Endothelial cell (in vitro differentiated cells): Measurements from ENCODE around the gene LAMTOR2. TPM values are rescaled to one million over a fixed set of nuclear protein-coding genes. Genes with fewer than 3 reads are reported as not detected.

Experiments
- DNase-seq: peaks from one replicate; pipeline ENCODE4 v3.0.0; 2021; ENCODE audit warnings: low spot score
- H3K27ac Mint-ChIP-seq: one replicate; pipeline ENCODE4 v1.8.0; 2021; ENCODE audit warnings: mixed read lengths, inconsistent platforms; ENCODE audit not compliant: unreplicated experiment
- H3K27me3 Mint-ChIP-seq: one replicate; pipeline ENCODE4 v1.8.0; 2021; ENCODE audit warnings: mild to moderate bottlenecking, moderate library complexity, mixed read lengths, inconsistent platforms; ENCODE audit not compliant: unreplicated experiment
- H3K36me3 Mint-ChIP-seq: one replicate; pipeline ENCODE4 v1.8.0; 2021; ENCODE audit warnings: mild to moderate bottlenecking, low read depth, mixed read lengths, inconsistent platforms; ENCODE audit not compliant: unreplicated experiment
- H3K4me1 Mint-ChIP-seq: one replicate; pipeline ENCODE4 v1.8.0; 2021; ENCODE audit warnings: mild to moderate bottlenecking, mixed read lengths, inconsistent platforms; ENCODE audit not compliant: unreplicated experiment
- H3K4me3 Mint-ChIP-seq: one replicate; pipeline ENCODE4 v1.8.0; 2021; ENCODE audit warnings: mild to moderate bottlenecking, mixed read lengths, inconsistent platforms; ENCODE audit not compliant: unreplicated experiment
- H3K9me3 Mint-ChIP-seq: one replicate; pipeline ENCODE4 v1.8.0; 2021; ENCODE audit warnings: mixed read lengths, inconsistent platforms; ENCODE audit not compliant: unreplicated experiment
- CTCF ChIP-seq: fragments of 200-600 bp; sonication (generic); IDR thresholded peaks from one replicate; pipeline ENCODE4 v1.5.0; 2021; ENCODE audit warnings: antibody characterized with exemption; ENCODE audit not compliant: unreplicated experiment
- total RNA-seq: library from RNA; stranded (reverse); fragmentation: NEBNext Ultra II Directional; extraction: Animal tissue kit (Norgen Biotek cat#: 25700); gene quantifications from one replicate; pipeline ENCODE4 v1.2.1, GENCODE V29; 2021; ENCODE audit not compliant: unreplicated experiment

LAMTOR2 gene
- total RNA-seq, 1 donor from 2014 or later, result 82.4 TPM

- peaks cover 9% of the 10 kb centered on the region for H3K27me3 Mint-ChIP-seq
- H3K4me3 Mint-ChIP-seq, result peak overlapping the region; percentile 66
- peak; percentile 88 for DNase-seq
- H3K4me1 Mint-ChIP-seq, result peaks cover 41% of the 10 kb centered on the region
- peak overlapping the region; percentile 97 for H3K27ac Mint-ChIP-seq
- TF ChIP-seq CTCF, result peak; percentile 77
- no peaks in the 10 kb centered on the region for H3K9me3 Mint-ChIP-seq
- peaks cover 46% of the 10 kb centered on the region for H3K36me3 Mint-ChIP-seq
Observed at GRCh38 chr1:156096640-156097391, 42.2 kb downstream of the LAMTOR2 start.

GRCh38 chr1:156097499-156098178 lies 43.1 kb downstream of the LAMTOR2 start:
- Mint-ChIP-seq H3K36me3 (peaks cover 46% of the 10 kb centered on the region), H3K27ac (peak overlapping the region; percentile 50), H3K4me3 (peak overlapping the region; percentile 21), H3K9me3 (no peaks in the 10 kb centered on the region), H3K4me1 (peaks cover 45% of the 10 kb centered on the region), H3K27me3 (peaks cover 9% of the 10 kb centered on the region)
- no peak for TF ChIP-seq CTCF
- DNase-seq, result no peak

- TF ChIP-seq CTCF, result no peak
- DNase-seq, result no peak
- peak overlapping the region; percentile 50 for H3K27ac Mint-ChIP-seq
- H3K4me1 Mint-ChIP-seq, result peaks cover 56% of the 10 kb centered on the region
- no peaks in the 10 kb centered on the region for H3K9me3 Mint-ChIP-seq
- peaks cover 16% of the 10 kb centered on the region for H3K27me3 Mint-ChIP-seq
- no peak overlapping the region for H3K4me3 Mint-ChIP-seq
- H3K36me3 Mint-ChIP-seq, result peaks cover 41% of the 10 kb centered on the region
Observed at GRCh38 chr1:156098784-156099183, 44.2 kb downstream of the LAMTOR2 start.

- peaks cover 17% of the 10 kb centered on the region for H3K27me3 Mint-ChIP-seq
- DNase-seq, result no peak
- no peaks in the 10 kb centered on the region for H3K9me3 Mint-ChIP-seq
- no peak overlapping the region for H3K4me3 Mint-ChIP-seq
- no peak overlapping the region for H3K27ac Mint-ChIP-seq
- TF ChIP-seq CTCF, result no peak
- H3K36me3 Mint-ChIP-seq, result peaks cover 37% of the 10 kb centered on the region
- H3K4me1 Mint-ChIP-seq, result peaks cover 61% of the 10 kb centered on the region
Observed at GRCh38 chr1:156099282-156099681, 44.7 kb downstream of the LAMTOR2 start.
